Measurements from ENCODE around the gene LRMDA.
"Not testable (repeated sequence)": the region's sequence is repeated elsewhere in the genome, so short reads cannot be mapped to it uniquely, and the experiment has no call there.

Gene LRMDA

GRCh38 chr10:76038696-76039095 is 607.3 kb downstream of the LRMDA start:
- DNase-seq = no peak

- no peak for DNase-seq
These were observed 608.8 kb downstream of the LRMDA start for GRCh38 chr10:76040107-76040829.

- DNase-seq = no peak
These were observed 609.4 kb downstream of the LRMDA start for GRCh38 chr10:76040830-76041220.

- no peak for DNase-seq
These were observed 610.1 kb downstream of the LRMDA start for GRCh38 chr10:76041551-76041950.

- DNase-seq = no peak
These were observed 611.8 kb downstream of the LRMDA start for GRCh38 chr10:76043261-76043660.

GRCh38 chr10:76044751-76045150 is 613.3 kb downstream of the LRMDA start:
- DNase-seq = no peak

GRCh38 chr10:76045174-76045573 is 613.8 kb downstream of the LRMDA start:
- DNase-seq = no peak

- DNase-seq = no peak
These were observed 616.1 kb downstream of the LRMDA start for GRCh38 chr10:76047521-76047920.

GRCh38 chr10:76049581-76050290 is 618.3 kb downstream of the LRMDA start:
- DNase-seq = no peak

GRCh38 chr10:76050291-76050625 is 618.8 kb downstream of the LRMDA start:
- DNase-seq = no peak

GRCh38 chr10:76051007-76051936 is 619.8 kb downstream of the LRMDA start:
- no peak for DNase-seq

- no peak for DNase-seq
These were observed 621.5 kb downstream of the LRMDA start for GRCh38 chr10:76052682-76053503.

- DNase-seq = no peak
These were observed 624.0 kb downstream of the LRMDA start for GRCh38 chr10:76055466-76055865.

GRCh38 chr10:76055963-76056362 is 624.5 kb downstream of the LRMDA start:
- no peak for DNase-seq

GRCh38 chr10:76060993-76061392 is 629.6 kb downstream of the LRMDA start:
- DNase-seq = not testable (repeated sequence)

- no peak for DNase-seq
These were observed 635.0 kb downstream of the LRMDA start for GRCh38 chr10:76066457-76066856.

GRCh38 chr10:76067447-76067846 is 636.0 kb downstream of the LRMDA start:
- no peak for DNase-seq

- DNase-seq = no peak
These were observed 637.4 kb downstream of the LRMDA start for GRCh38 chr10:76068856-76069255.

- DNase-seq = no peak
These were observed 639.5 kb downstream of the LRMDA start for GRCh38 chr10:76070916-76071315.

- no peak for DNase-seq
These were observed 640.4 kb downstream of the LRMDA start for GRCh38 chr10:76071653-76072365.

GRCh38 chr10:76072384-76072783 is 641.0 kb downstream of the LRMDA start:
- DNase-seq = no peak

GRCh38 chr10:76073524-76073923 is 642.1 kb downstream of the LRMDA start:
- DNase-seq = no peak

All from activated CD4-positive, alpha-beta T cell treated with anti-CD3 and anti-CD28 coated beads for 1 hour (primary cell).